Gastrocnemius medialis (tissue), 4 donors: ENCODE results near the gene SPECC1L. TPM values are rescaled to one million over a fixed set of nuclear protein-coding genes. Genes with fewer than 3 reads are reported as not detected.

Source experiments
- ATAC-seq, 2 donors: fragments of 150-250 bp; one replicate each; pipeline ENCODE4 v1.9.1; 2016
- DNase-seq, 2 donors: peaks; one replicate each; pipeline ENCODE4 v3.0.0-alpha.2; 2019
- H3K27ac ChIP-seq, 4 donors: fragments of 200-600 bp; sonication (generic); 1 replicate in 1 of 4; 2 replicates in 3 of 4; pipeline ENCODE4 v1.5.1; 2016 to 2018; ENCODE audit warnings: mild to moderate bottlenecking in 2 of 4, moderate library complexity in 1 of 4
- H3K27me3 ChIP-seq, 3 donors: fragments of 200-600 bp; sonication (generic) in 2 of 3; 1 replicate in 1 of 3; 2 replicates in 2 of 3; pipeline versions ENCODE4 v1.5.1 to v1.6.0; 2016 to 2019; ENCODE audit warnings: mild to moderate bottlenecking in 1 of 3, moderate library complexity in 1 of 3
- H3K36me3 ChIP-seq, 2 donors: fragments of 200-600 bp; sonication (generic) in 1 of 2; one replicate each; pipeline ENCODE4 v1.5.1; 2017 to 2018
- H3K4me1 ChIP-seq, 2 donors: fragments of 200-600 bp; sonication (generic) in 1 of 2; one replicate each; pipeline ENCODE4 v1.5.1; 2016 to 2017; ENCODE audit warnings: mild to moderate bottlenecking in 2 of 2
- H3K4me3 ChIP-seq, 4 donors: fragments of 200-600 bp; sonication (generic) in 3 of 4; 1 replicate in 1 of 4; 2 replicates in 3 of 4; pipeline ENCODE4 v1.5.1; 2016 to 2019; ENCODE audit warnings: mild to moderate bottlenecking in 2 of 4
- H3K9me3 ChIP-seq, 3 donors: fragments of 200-600 bp; sonication (generic) in 2 of 3; 1 replicate in 1 of 3; 2 replicates in 2 of 3; pipeline ENCODE4 v1.5.1; 2016 to 2019
- POLR2A ChIP-seq, 2 donors: fragments of 450-650 bp; IDR thresholded peaks; one replicate each; pipeline ENCODE4 v1.6.1; 2017; ENCODE audit warnings: antibody characterized with exemption in 2 of 2, mild to moderate bottlenecking in 2 of 2, moderate library complexity in 2 of 2
- in situ Hi-C, 4 donors: fragments of 200-750 bp; cut with MboI; loops; one replicate each; pipeline versions ENCODE4 v1.15.0 to v1.8.0; 2017; ENCODE audit warnings: low sequenced_read_pairs in 4 of 4
- intact Hi-C: fragments of 100-400 bp; cut with DNase I; formaldehyde crosslinking; loops from one replicate; pipeline ENCODE4 v1.15.1; 2023; ENCODE audit warnings: low total_unique reads
- total RNA-seq, 4 donors: library from RNA; depleted of rRNA; stranded (reverse); fragments of >200 nt; gene quantifications; one replicate each; pipeline versions ENCODE4 v1.1.0 to v1.2.3, GENCODE V29; 2016
- TF ChIP-seq, protein P1 (sequence below), 5 experiments: fragments of 450-650 bp in 3 of 5; fragments of 200-600 bp in 2 of 5; sonication (generic) in 2 of 5; IDR thresholded peaks in 4 of 5; conservative IDR thresholded peaks in 1 of 5; 1 replicate in 4 of 5; 2 replicates in 1 of 5; pipeline ENCODE4 v1.5.1; 2016 to 2019; ENCODE audit warnings: antibody characterized with exemption in 5 of 5, mild to moderate bottlenecking in 3 of 5, moderate library complexity in 3 of 5

Gene SPECC1L
- total RNA-seq, 4 donors from 2014 or later, result 16.2 to 19.9 (median 18.7) TPM

DNA sequence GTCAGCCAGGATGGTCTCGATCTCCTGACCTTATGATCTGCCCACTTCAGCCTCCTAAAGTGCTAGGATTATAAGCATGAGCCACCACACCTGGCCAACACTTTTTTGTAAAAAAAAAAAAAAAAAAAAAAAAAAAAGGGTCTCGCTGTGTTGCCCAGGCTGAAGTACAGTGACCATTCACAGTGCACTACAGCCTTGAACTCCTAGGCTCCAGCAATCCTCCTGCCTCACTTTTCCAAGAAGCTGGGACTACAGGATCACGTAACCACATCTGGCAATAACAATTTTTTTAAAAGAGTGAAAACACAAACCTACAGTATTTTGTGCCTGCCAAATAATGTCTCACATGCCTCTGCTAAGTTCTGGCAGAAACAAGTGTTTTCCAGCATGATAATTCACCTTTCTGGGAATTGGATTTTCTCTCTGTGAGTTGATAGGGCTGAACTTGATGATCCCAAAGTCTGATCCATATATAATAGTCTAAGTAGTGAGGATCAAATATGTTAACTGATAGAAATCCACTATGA, 187.3 kb downstream of the SPECC1L start:
- no peak overlapping the region for H3K4me3 ChIP-seq
- intact Hi-C loops (no loop called here), in situ Hi-C loops (no loop called here)
- peaks cover under 1 to 13% of the 10 kb centered on the region in 2 donors for H3K4me1 ChIP-seq
- no peak overlapping the region for H3K27ac ChIP-seq
- no peaks in the 10 kb centered on the region for H3K9me3 ChIP-seq
- no peak for DNase-seq
- no peaks in the 10 kb centered on the region for H3K36me3 ChIP-seq
- no peak for ATAC-seq
- no peaks in the 10 kb centered on the region for H3K27me3 ChIP-seq
- TF ChIP-seq, protein P1, sequence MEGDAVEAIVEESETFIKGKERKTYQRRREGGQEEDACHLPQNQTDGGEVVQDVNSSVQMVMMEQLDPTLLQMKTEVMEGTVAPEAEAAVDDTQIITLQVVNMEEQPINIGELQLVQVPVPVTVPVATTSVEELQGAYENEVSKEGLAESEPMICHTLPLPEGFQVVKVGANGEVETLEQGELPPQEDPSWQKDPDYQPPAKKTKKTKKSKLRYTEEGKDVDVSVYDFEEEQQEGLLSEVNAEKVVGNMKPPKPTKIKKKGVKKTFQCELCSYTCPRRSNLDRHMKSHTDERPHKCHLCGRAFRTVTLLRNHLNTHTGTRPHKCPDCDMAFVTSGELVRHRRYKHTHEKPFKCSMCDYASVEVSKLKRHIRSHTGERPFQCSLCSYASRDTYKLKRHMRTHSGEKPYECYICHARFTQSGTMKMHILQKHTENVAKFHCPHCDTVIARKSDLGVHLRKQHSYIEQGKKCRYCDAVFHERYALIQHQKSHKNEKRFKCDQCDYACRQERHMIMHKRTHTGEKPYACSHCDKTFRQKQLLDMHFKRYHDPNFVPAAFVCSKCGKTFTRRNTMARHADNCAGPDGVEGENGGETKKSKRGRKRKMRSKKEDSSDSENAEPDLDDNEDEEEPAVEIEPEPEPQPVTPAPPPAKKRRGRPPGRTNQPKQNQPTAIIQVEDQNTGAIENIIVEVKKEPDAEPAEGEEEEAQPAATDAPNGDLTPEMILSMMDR (IDR thresholded peaks at IDR 0.05 in 4 of 5, conservative IDR thresholded peaks at IDR 0.05 in 1 of 5), result no peak
- TF ChIP-seq POLR2A (IDR thresholded peaks at IDR 0.05), result no peak

DNA sequence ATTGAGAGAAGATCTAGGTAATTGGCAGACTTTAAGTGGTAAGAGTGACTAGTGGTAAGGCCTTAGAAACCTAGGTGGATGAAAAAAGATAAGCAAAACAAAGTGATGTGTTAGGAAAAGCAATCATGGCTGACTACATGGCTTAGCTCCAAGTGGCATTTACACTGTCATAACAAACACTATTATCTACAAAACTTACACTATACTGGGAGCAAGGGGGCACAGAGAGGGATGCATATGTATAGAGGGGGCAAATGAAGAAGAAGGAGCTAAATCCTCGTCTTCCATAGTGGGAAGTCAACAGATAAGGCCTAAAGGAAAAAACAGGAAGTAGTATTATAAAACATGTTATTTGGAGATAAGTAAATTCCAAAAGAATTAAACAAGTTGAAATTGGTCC, 189.3 kb downstream of the SPECC1L start:
- TF ChIP-seq POLR2A (IDR thresholded peaks at IDR 0.05), result no peak
- TF ChIP-seq, protein P1 (IDR thresholded peaks at IDR 0.05 in 4 of 5, conservative IDR thresholded peaks at IDR 0.05 in 1 of 5), result no peak
- Histone ChIP-seq H3K27ac (no peak overlapping the region), H3K36me3 (no peaks in the 10 kb centered on the region), H3K4me1 (peaks cover 5 to 21% of the 10 kb centered on the region in 2 donors), H3K9me3 (no peaks in the 10 kb centered on the region), H3K27me3 (no peaks in the 10 kb centered on the region), H3K4me3 (no peak overlapping the region)
- in situ Hi-C loops (no loop called here), intact Hi-C loops (no loop called here)
- no peak for ATAC-seq
- no peak for DNase-seq

DNA sequence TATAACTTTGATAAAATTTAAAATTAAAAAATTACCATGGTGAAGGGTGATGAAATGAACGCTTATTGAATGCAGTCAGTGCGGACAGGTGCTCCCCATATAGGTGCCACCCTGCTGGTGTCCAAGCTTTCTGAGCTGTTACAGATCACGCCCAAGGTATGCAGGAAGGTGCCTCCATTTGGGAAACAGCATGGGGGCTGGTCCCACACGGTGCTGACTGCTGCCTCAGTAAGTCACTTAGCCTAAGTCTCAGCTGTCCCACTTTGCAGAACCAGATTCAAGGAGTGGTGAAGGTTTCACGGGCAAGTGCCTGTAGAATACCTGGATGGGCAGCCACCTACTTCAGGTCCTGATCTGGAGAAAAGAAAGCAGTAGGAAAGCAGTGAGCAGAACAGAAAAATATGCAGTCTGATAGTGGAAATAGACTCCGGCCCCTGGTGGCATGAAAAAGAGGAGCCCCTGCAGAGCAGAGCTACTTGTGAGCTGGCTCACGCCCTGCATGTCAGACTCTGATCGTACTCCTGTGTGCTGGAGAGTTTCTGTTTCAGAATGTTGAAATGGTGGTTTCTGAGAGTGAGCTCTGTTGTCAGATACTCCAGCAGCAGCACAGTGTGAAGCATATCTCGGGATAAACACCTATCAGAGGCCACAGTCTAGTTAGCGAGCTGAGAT, 189.9 kb downstream of the SPECC1L start:
- in situ Hi-C loops (no loop called here), intact Hi-C loops (no loop called here)
- Histone ChIP-seq H3K36me3 (no peaks in the 10 kb centered on the region), H3K4me3 (no peak overlapping the region), H3K4me1 (peaks cover 5 to 18% of the 10 kb centered on the region in 2 donors), H3K9me3 (no peaks in the 10 kb centered on the region), H3K27ac (no peak overlapping the region), H3K27me3 (no peaks in the 10 kb centered on the region)
- DNase-seq (no peak), ATAC-seq (no peak)
- TF ChIP-seq, protein P1 (IDR thresholded peaks at IDR 0.05 in 4 of 5, conservative IDR thresholded peaks at IDR 0.05 in 1 of 5), result no peak

DNA sequence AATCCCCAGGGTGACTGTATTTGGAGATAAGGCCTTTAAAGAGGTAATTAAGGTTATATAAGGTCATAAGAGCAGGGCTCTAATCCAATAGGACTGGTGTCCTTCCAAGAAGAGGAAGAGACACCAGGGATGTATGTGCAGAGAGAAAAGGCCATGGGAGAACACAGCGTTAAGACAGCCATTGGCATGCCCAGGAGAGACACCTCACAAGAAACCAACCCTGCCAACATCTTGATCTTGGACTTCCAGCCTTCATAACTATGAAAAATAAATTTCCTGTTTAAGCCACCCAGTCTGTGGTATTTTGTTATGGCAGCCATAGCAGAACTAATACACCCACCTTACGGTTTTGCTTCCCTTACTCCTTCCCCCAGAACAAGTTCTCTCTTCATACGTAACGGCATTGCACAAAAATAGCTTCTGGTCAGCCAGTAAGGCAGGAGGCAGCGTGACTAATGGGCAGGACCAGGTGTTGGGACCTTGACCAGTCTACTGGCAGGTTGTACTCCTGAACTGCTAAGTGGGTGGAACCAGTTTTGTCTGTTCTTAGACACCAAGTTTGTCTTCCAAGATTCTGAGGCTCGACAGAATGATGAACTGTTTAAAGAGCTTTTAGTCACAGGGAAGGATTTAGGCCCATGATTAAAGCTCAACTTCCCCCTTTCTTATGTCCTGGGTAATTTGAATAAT, 192.6 kb downstream of the SPECC1L start:
- no peak overlapping the region for H3K4me3 ChIP-seq
- peak; percentile 72 to 84 for DNase-seq
- intact Hi-C loops (no loop called here), in situ Hi-C loops (no loop called here)
- H3K27ac ChIP-seq, result peak overlapping the region; percentile 49 to 79 (median 68)
- H3K36me3 ChIP-seq, result no peaks in the 10 kb centered on the region
- TF ChIP-seq POLR2A (IDR thresholded peaks at IDR 0.05), result no peak
- TF ChIP-seq, protein P1 (IDR thresholded peaks at IDR 0.05 in 4 of 5, conservative IDR thresholded peaks at IDR 0.05 in 1 of 5), result no peak
- peaks cover 5 to 28% of the 10 kb centered on the region in 2 donors for H3K4me1 ChIP-seq
- H3K9me3 ChIP-seq, result no peaks in the 10 kb centered on the region
- H3K27me3 ChIP-seq, result no peaks in the 10 kb centered on the region
- peak; percentile 96 to 98 for ATAC-seq
